Neural progenitor cell (in vitro differentiated cells): ENCODE measurements around the gene SP100. TPM values are rescaled to one million over a fixed set of nuclear protein-coding genes. Genes with fewer than 3 reads are reported as not detected.

Source experiments
- DNase-seq: peaks from one replicate; pipeline ENCODE4 v3.0.0-alpha.2; 2016; ENCODE audit warnings: low spot score
- H2AFZ ChIP-seq: fragments of 200-600 bp; sonication (generic); replicated peaks from 2 replicates; pipeline ENCODE4 v1.6.1; 2016; ENCODE audit warnings: antibody characterized with exemption
- H3F3A ChIP-seq: fragments of 200-600 bp; sonication (generic); 2 replicates; pipeline ENCODE4 v1.6.1; 2016; ENCODE audit warnings: antibody characterized with exemption, low read depth
- H3K27ac ChIP-seq: fragments of 200-600 bp; sonication (generic); 2 replicates; pipeline ENCODE4 v1.5.1; 2016; ENCODE audit warnings: mild to moderate bottlenecking
- H3K27me3 ChIP-seq: fragments of 200-600 bp; sonication (generic); 2 replicates; pipeline ENCODE4 v1.6.1; 2016; ENCODE audit warnings: mild to moderate bottlenecking, moderate library complexity
- H3K36me3 ChIP-seq: fragments of 200-600 bp; sonication (generic); 2 replicates; pipeline ENCODE4 v1.5.1; 2016
- H3K4me1 ChIP-seq: fragments of 200-600 bp; sonication (generic); 2 replicates; pipeline ENCODE4 v1.6.1; 2016; ENCODE audit warnings: mixed run types
- H3K4me2 ChIP-seq: fragments of 200-600 bp; sonication (generic); 2 replicates; pipeline ENCODE4 v1.6.1; 2016
- H3K4me3 ChIP-seq: fragments of 200-600 bp; sonication (generic); 2 replicates; pipeline ENCODE4 v1.5.1; 2016
- H3K79me2 ChIP-seq: fragments of 200-600 bp; sonication (generic); 2 replicates; pipeline ENCODE4 v1.6.1; 2016; ENCODE audit warnings: low read depth
- H3K9ac ChIP-seq: fragments of 200-600 bp; sonication (generic); 2 replicates; pipeline ENCODE4 v1.6.1; 2016
- H3K9me3 ChIP-seq: fragments of 200-600 bp; sonication (generic); 2 replicates; pipeline ENCODE4 v1.5.1; 2016; ENCODE audit warnings: low read depth
- H4K20me1 ChIP-seq: fragments of 200-600 bp; sonication (generic); 2 replicates; pipeline ENCODE4 v1.6.1; 2016; ENCODE audit warnings: low read depth
- H3K27ac Mint-ChIP-seq: 3 replicates; pipeline ENCODE4 v1.8.0; 2021; ENCODE audit warnings: mixed read lengths
- H3K27me3 Mint-ChIP-seq: 2 replicates; pipeline ENCODE4 v1.8.0; 2022; ENCODE audit warnings: low read depth, mild to moderate bottlenecking, inconsistent platforms, moderate library complexity, mixed read lengths; ENCODE audit not compliant: insufficient read depth
- H3K36me3 Mint-ChIP-seq: 3 replicates; pipeline ENCODE4 v1.8.0; 2021; ENCODE audit warnings: mixed read lengths
- H3K4me1 Mint-ChIP-seq: 3 replicates; pipeline ENCODE4 v1.8.0; 2021; ENCODE audit warnings: mixed read lengths
- H3K4me3 Mint-ChIP-seq: 3 replicates; pipeline ENCODE4 v1.8.0; 2021; ENCODE audit warnings: mild to moderate bottlenecking, moderate library complexity, mixed read lengths
- H3K9me3 Mint-ChIP-seq: 3 replicates; pipeline ENCODE4 v1.8.0; 2020; ENCODE audit warnings: mixed read lengths
- CTCF ChIP-seq: fragments of 200-600 bp; sonication (generic); IDR thresholded peaks from 2 replicates; pipeline ENCODE4 v1.5.1; 2017; ENCODE audit warnings: antibody characterized with exemption, mild to moderate bottlenecking
- EZH2 ChIP-seq: fragments of 200-600 bp; sonication (generic); IDR thresholded peaks from 2 replicates; pipeline ENCODE4 v1.6.1; 2017; ENCODE audit warnings: antibody characterized with exemption, mild to moderate bottlenecking, moderate library complexity
- EZH2phosphoT487 ChIP-seq: fragments of 200-600 bp; sonication (generic); IDR thresholded peaks from 2 replicates; pipeline ENCODE4 v1.6.1; 2017; ENCODE audit warnings: antibody characterized with exemption
- total RNA-seq: library from RNA; depleted of rRNA; stranded (reverse); fragments of >200 nt; gene quantifications from 2 replicates; pipeline ENCODE4 v1.2.3, GENCODE V29; 2015; ENCODE audit warnings: low replicate concordance

The SP100 gene
- total RNA-seq, 1 donor from 2014 or later: 0.69 TPM

- Histone ChIP-seq H3F3A (no peaks in the 10 kb centered on the region), H3K4me1 (no peaks in the 10 kb centered on the region), H3K27me3 (no peaks in the 10 kb centered on the region), H2AFZ (no peak overlapping the region), H3K9ac (no peak overlapping the region), H3K27ac (no peak overlapping the region), H3K79me2 (no peaks in the 10 kb centered on the region), H3K36me3 (peaks cover 4% of the 10 kb centered on the region), H4K20me1 (no peaks in the 10 kb centered on the region), H3K4me3 (no peak overlapping the region), H3K4me2 (no peak overlapping the region), H3K9me3 (peaks cover 7% of the 10 kb centered on the region)
- no peaks in the 10 kb centered on the region for H3K36me3 Mint-ChIP-seq
- H3K27me3 Mint-ChIP-seq: no peaks in the 10 kb centered on the region
- H3K27ac Mint-ChIP-seq: no peak overlapping the region
- no peak overlapping the region for H3K4me3 Mint-ChIP-seq
- H3K4me1 Mint-ChIP-seq: no peaks in the 10 kb centered on the region
- TF ChIP-seq CTCF: no peak
- TF ChIP-seq EZH2: no peak
- TF ChIP-seq EZH2phosphoT487: no peak
- H3K9me3 Mint-ChIP-seq: peaks cover 10% of the 10 kb centered on the region
- no peak for DNase-seq
Observed at GRCh38 chr2:230521386-230521785, 105.4 kb downstream of the SP100 start.

- no peak overlapping the region for H3K4me3 ChIP-seq
- H3K9ac ChIP-seq: no peak overlapping the region
- H3K4me2 ChIP-seq: no peak overlapping the region
- H3K27me3 ChIP-seq: no peaks in the 10 kb centered on the region
- peaks cover 7% of the 10 kb centered on the region for H3K9me3 ChIP-seq
- peaks cover 4% of the 10 kb centered on the region for H3K36me3 ChIP-seq
- Mint-ChIP-seq H3K4me1 (no peaks in the 10 kb centered on the region), H3K4me3 (no peak overlapping the region), H3K9me3 (peaks cover 15% of the 10 kb centered on the region), H3K27ac (no peak overlapping the region), H3K36me3 (no peaks in the 10 kb centered on the region), H3K27me3 (peaks cover 5% of the 10 kb centered on the region)
- no peaks in the 10 kb centered on the region for H3K4me1 ChIP-seq
- H3K79me2 ChIP-seq: no peaks in the 10 kb centered on the region
- no peaks in the 10 kb centered on the region for H4K20me1 ChIP-seq
- DNase-seq: no peak
- no peak overlapping the region for H2AFZ ChIP-seq
- TF ChIP-seq CTCF (no peak), EZH2phosphoT487 (no peak), EZH2 (no peak)
- no peak overlapping the region for H3K27ac ChIP-seq
- H3F3A ChIP-seq: no peaks in the 10 kb centered on the region
Observed at GRCh38 chr2:230525682-230526081, 109.7 kb downstream of the SP100 start.

GRCh38 chr2:230537531-230537976 is 121.6 kb downstream of the SP100 start:
- no peaks in the 10 kb centered on the region for H3K36me3 Mint-ChIP-seq
- no peak overlapping the region for H3K4me3 Mint-ChIP-seq

More at GRCh38 chr2:230537531-230537976, 121.6 kb downstream of the SP100 start:
- Mint-ChIP-seq H3K9me3 (no peaks in the 10 kb centered on the region), H3K27me3 (peaks cover 4% of the 10 kb centered on the region), H3K4me1 (no peaks in the 10 kb centered on the region), H3K27ac (no peak overlapping the region)
- H3K27me3 ChIP-seq: no peaks in the 10 kb centered on the region
- no peaks in the 10 kb centered on the region for H3K4me1 ChIP-seq
- no peak overlapping the region for H2AFZ ChIP-seq
- H3K36me3 ChIP-seq: no peaks in the 10 kb centered on the region
- no peaks in the 10 kb centered on the region for H3K9me3 ChIP-seq
- no peak overlapping the region for H3K9ac ChIP-seq
- H3K79me2 ChIP-seq: no peaks in the 10 kb centered on the region
- no peaks in the 10 kb centered on the region for H3F3A ChIP-seq
- no peaks in the 10 kb centered on the region for H4K20me1 ChIP-seq
- DNase-seq: no peak
- no peak overlapping the region for H3K4me2 ChIP-seq
- no peak overlapping the region for H3K4me3 ChIP-seq
- no peak overlapping the region for H3K27ac ChIP-seq
- TF ChIP-seq EZH2: no peak
- TF ChIP-seq CTCF: no peak
- TF ChIP-seq EZH2phosphoT487: no peak
